ENCODE data around the gene PC. TPM values are rescaled to one million over a fixed set of nuclear protein-coding genes. Genes with fewer than 3 reads are reported as not detected.

Gene PC
- total and polyA plus RNA-seq, 10 donors = 3.4 to 8.8 (median 5.3) TPM

- DNase-seq = peak; percentile 75
- Histone ChIP-seq H3K9me3 (no peaks in the 10 kb centered on the region), H3K36me3 (peaks cover 0 to 22% (median 2%) of the 10 kb centered on the region in 6 donors), H3K4me1 (peaks cover 5 to 52% (median 23%) of the 10 kb centered on the region in 6 donors), H3K27me3 (replicated peaks in 1 of 7) (no peaks in the 10 kb centered on the region), H3K27ac (peak overlapping the region in 2 of 8 donors; percentile 58 to 94), H3K4me3 (peak overlapping the region in 2 of 8 donors; percentile 86 to 93)
- no peak for TF ChIP-seq POLR2A (IDR thresholded peaks at IDR 0.05)
- TF ChIP-seq CTCF (IDR thresholded peaks at IDR 0.05 in 8 of 11, conservative IDR thresholded peaks at IDR 0.05 in 3 of 11) = no peak
- no peak for TF ChIP-seq POLR2AphosphoS5 (IDR thresholded peaks at IDR 0.05)
- WGBS, 5 donors = 92 to 96% (median 93%) methylated on average over 2 to 19 of the region's 19 CpGs
- intact Hi-C loops (cut with DNase I; ENCODE audit: low total_unique reads) = no loop called here
Measured at GRCh38 chr11:66857927-66858185, 100.3 kb downstream of the PC start.

GRCh38 chr11:66857234-66857926, 100.8 kb downstream of the PC start:
- peak overlapping the region in 3 of 8 donors; percentile 37 to 94 (median 58) for H3K27ac ChIP-seq
- H3K4me3 ChIP-seq = peak overlapping the region in 7 of 8 donors; percentile 25 to 94 (median 86)
- intact Hi-C loops (cut with DNase I; ENCODE audit: low total_unique reads) = no loop called here
- H3K9me3 ChIP-seq = no peaks in the 10 kb centered on the region
- H3K27me3 ChIP-seq (replicated peaks in 1 of 7) = no peaks in the 10 kb centered on the region
- peaks cover 0 to 22% (median 2%) of the 10 kb centered on the region in 6 donors for H3K36me3 ChIP-seq
- TF ChIP-seq CTCF (IDR thresholded peaks at IDR 0.05 in 8 of 11, conservative IDR thresholded peaks at IDR 0.05 in 3 of 11) = no peak
- no peak for TF ChIP-seq POLR2AphosphoS5 (IDR thresholded peaks at IDR 0.05)
- TF ChIP-seq POLR2A (IDR thresholded peaks at IDR 0.05) = no peak
- H3K4me1 ChIP-seq = peaks cover 5 to 52% (median 23%) of the 10 kb centered on the region in 6 donors
- peak; percentile 75 for DNase-seq
- WGBS, 5 donors = 36 to 49% (median 40%) methylated on average over 14 to 46 of the region's 47 CpGs

- peak; percentile 90 for DNase-seq
- WGBS, 5 donors = 0 to 1% (median 0%) methylated on average over 3 to 103 of the region's 103 CpGs
- Histone ChIP-seq H3K36me3 (peaks cover 0 to 22% (median 2%) of the 10 kb centered on the region in 6 donors), H3K4me1 (peaks cover 5 to 58% (median 28%) of the 10 kb centered on the region in 6 donors), H3K4me3 (peak within 1 kb of the TSS; percentile 40 to 94 (median 84)), H3K27ac (peak within 1 kb of the TSS; percentile 78 to 94 (median 90)), H3K9me3 (no peaks in the 10 kb centered on the region), H3K27me3 (replicated peaks in 1 of 7) (no peaks in the 10 kb centered on the region)
- intact Hi-C loops (cut with DNase I; ENCODE audit: low total_unique reads) = no loop called here
- TF ChIP-seq CTCF (IDR thresholded peaks at IDR 0.05 in 8 of 11, conservative IDR thresholded peaks at IDR 0.05 in 3 of 11) (no peak), POLR2AphosphoS5 (IDR thresholded peaks at IDR 0.05) (no peak), POLR2A (IDR thresholded peaks at IDR 0.05) (no peak)
Measured at GRCh38 chr11:66856496-66857233, 101.5 kb downstream of the PC start, which contains the start of gene LRFN4. TSS of gene LRFN4 (plus strand) at chr11:66857064. CDS start at chr11:66857745, 681 bp downstream.
